H1 (cell line): Measurements from ENCODE around the gene MELTF. TPM values are rescaled to one million over a fixed set of nuclear protein-coding genes. Genes with fewer than 3 reads are reported as not detected.

Experiments used
- CTCF ChIA-PET: fragments of 300-600 bp; sonication (Branson Sonifier 250); formaldehyde crosslinking; loops from one replicate; lab custom pipeline; 2021; ENCODE audit not compliant: partially characterized antibody; lab: Charles Lee
- POLR2A ChIA-PET: fragments of 300-600 bp; sonication (Branson Sonifier 250); formaldehyde crosslinking; loops from one replicate; lab custom pipeline; 2021; ENCODE audit warnings: inconsistent platforms; ENCODE audit not compliant: partially characterized antibody; lab: Charles Lee
- DNase-seq, 2 experiments: peaks; one replicate each; pipeline versions ENCODE4 v3.0.0 to v3.0.0-alpha.2; 2010 to 2022; ENCODE audit warnings: low spot score in 2 of 2, low read depth in 1 of 2, mixed read lengths in 1 of 2
- FAIRE-seq: peaks from 2 replicates; lab custom pipeline; 2011; peaks lifted over from hg19 to GRCh38; lab: Jason Lieb, UNC
- H2AFZ ChIP-seq: 2 replicates; pipeline ENCODE4 v1.8.1; 2012; ENCODE audit warnings: low read length, inconsistent platforms
- H2AK5ac ChIP-seq: 2 replicates; pipeline ENCODE4 v1.6.1; 2013; ENCODE audit warnings: low read depth, low read length
- H2BK120ac ChIP-seq: replicated peaks from 2 replicates; pipeline ENCODE3; 2013; ENCODE audit warnings: low read depth, low read length, inconsistent platforms
- H2BK12ac ChIP-seq: 2 replicates; pipeline ENCODE4 v1.6.1; 2013; ENCODE audit warnings: low read depth, low read length
- H2BK15ac ChIP-seq: 2 replicates; pipeline ENCODE4 v1.6.1; 2013; ENCODE audit warnings: low read length
- H2BK20ac ChIP-seq: 2 replicates; pipeline ENCODE4 v1.6.1; 2013; ENCODE audit warnings: low read length
- H2BK5ac ChIP-seq: 2 replicates; pipeline ENCODE4 v1.6.1; 2013; ENCODE audit warnings: low read depth, low read length
- H3K14ac ChIP-seq: 2 replicates; pipeline ENCODE4 v1.6.1; 2013; ENCODE audit warnings: inconsistent platforms; ENCODE audit not compliant: insufficient read length
- H3K18ac ChIP-seq: 2 replicates; pipeline ENCODE4 v1.6.1; 2013; ENCODE audit warnings: low read length; ENCODE audit errors: extremely low read depth
- H3K23ac ChIP-seq: 2 replicates; pipeline ENCODE4 v1.6.1; 2013; ENCODE audit warnings: inconsistent platforms; ENCODE audit not compliant: insufficient read length
- H3K23me2 ChIP-seq: 2 replicates; pipeline ENCODE4 v1.6.1; 2013; ENCODE audit warnings: low read depth, low read length
- H3K27ac ChIP-seq: 2 replicates; pipeline ENCODE4 v1.6.1; 2011; ENCODE audit warnings: low read depth, low read length, inconsistent platforms
- H3K27me3 ChIP-seq, 4 experiments: replicated peaks in 1 of 4; 1 replicate in 1 of 4; 2 replicates in 3 of 4; pipeline versions ENCODE4 v1.6.1 to v1.8.1; 2011 to 2013; ENCODE audit warnings: low read length in 3 of 4, mild to moderate bottlenecking in 3 of 4, inconsistent platforms in 2 of 4, mixed read lengths in 2 of 4, moderate library complexity in 1 of 4; ENCODE audit not compliant: control insufficient read depth in 3 of 4, insufficient read depth in 3 of 4; ENCODE audit errors: extremely low read depth in 1 of 4
- H3K36me3 ChIP-seq, 4 experiments: 2 replicates each; pipeline versions ENCODE4 v1.6.1 to v1.8.1; 2011 to 2013; ENCODE audit warnings: mild to moderate bottlenecking in 4 of 4, low read length in 3 of 4, moderate library complexity in 2 of 4, control low read depth in 1 of 4, inconsistent platforms in 1 of 4; ENCODE audit not compliant: insufficient read depth in 4 of 4, control insufficient read depth in 2 of 4
- H3K4ac ChIP-seq: replicated peaks from 2 replicates; pipeline ENCODE3; 2013; ENCODE audit warnings: low read length, low read depth, mixed read lengths, inconsistent platforms; ENCODE audit not compliant: insufficient read length
- H3K4me1 ChIP-seq, 4 experiments: replicated peaks in 1 of 4; 1 replicate in 1 of 4; 2 replicates in 3 of 4; pipeline versions ENCODE4 v1.6.1 to v1.8.1; 2011 to 2013; ENCODE audit warnings: low read length in 3 of 4, inconsistent platforms in 2 of 4, mixed read lengths in 1 of 4; ENCODE audit not compliant: insufficient read depth in 4 of 4, control insufficient read depth in 3 of 4
- H3K4me2 ChIP-seq, 2 experiments: 2 replicates each; pipeline versions ENCODE4 v1.6.1 to v1.8.1; 2011 to 2013; ENCODE audit warnings: low read depth in 2 of 2, low read length in 2 of 2, control low read depth in 1 of 2, inconsistent platforms in 1 of 2, mild to moderate bottlenecking in 1 of 2; ENCODE audit not compliant: insufficient read depth in 1 of 2
- H3K4me3 ChIP-seq, 4 experiments: fragments of 200-600, 300-600 bp in 1 of 4; sonication (generic), shearing (Covaris generic), sonication (Bioruptor Twin) in 1 of 4; 2 replicates each; pipeline versions ENCODE4 v1.5.1 to v1.8.1; 2011 to 2016; ENCODE audit warnings: low read length in 4 of 4, low read depth in 3 of 4, control low read depth in 2 of 4, inconsistent platforms in 2 of 4, mild to moderate bottlenecking in 2 of 4, mixed read lengths in 1 of 4, moderate library complexity in 1 of 4; ENCODE audit not compliant: insufficient read depth in 2 of 4; ENCODE audit errors: extremely low read depth in 1 of 4
- H3K56ac ChIP-seq: replicated peaks from 2 replicates; pipeline ENCODE3; 2013; ENCODE audit warnings: low read depth, mild to moderate bottlenecking, mixed read lengths, low read length, inconsistent platforms; ENCODE audit not compliant: insufficient read length
- H3K79me1 ChIP-seq: 2 replicates; pipeline ENCODE4 v1.6.1; 2013; ENCODE audit warnings: low read depth, low read length, control low read depth
- H3K79me2 ChIP-seq, 2 experiments: 2 replicates each; pipeline versions ENCODE4 v1.6.1 to v1.8.1; 2012 to 2013; ENCODE audit warnings: low read length in 2 of 2, mild to moderate bottlenecking in 2 of 2, inconsistent platforms in 1 of 2; ENCODE audit not compliant: insufficient read depth in 2 of 2, control insufficient read depth in 1 of 2
- H3K9ac ChIP-seq, 4 experiments: replicated peaks in 1 of 4; 1 replicate in 1 of 4; 2 replicates in 3 of 4; pipeline versions ENCODE4 v1.6.1 to v1.8.1; 2011 to 2013; ENCODE audit warnings: low read depth in 3 of 4, low read length in 3 of 4, control low read depth in 2 of 4, mild to moderate bottlenecking in 2 of 4, moderate library complexity in 2 of 4, inconsistent platforms in 1 of 4; ENCODE audit errors: extremely low read depth in 1 of 4
- H3K9me3 ChIP-seq, 2 experiments: 2 replicates each; pipeline versions ENCODE4 v1.6.1 to v1.8.1; 2012 to 2013; ENCODE audit warnings: mild to moderate bottlenecking in 2 of 2, moderate library complexity in 2 of 2, control low read depth in 1 of 2, inconsistent platforms in 1 of 2, low read depth in 1 of 2, low read length in 1 of 2, mixed read lengths in 1 of 2; ENCODE audit not compliant: insufficient read depth in 2 of 2
- H4K20me1 ChIP-seq, 2 experiments: replicated peaks in 1 of 2; 2 replicates each; pipeline versions ENCODE3 to v1.8.1; 2011 to 2013; ENCODE audit warnings: inconsistent platforms in 2 of 2, low read length in 2 of 2, mild to moderate bottlenecking in 1 of 2; ENCODE audit not compliant: insufficient read depth in 2 of 2, control insufficient read depth in 1 of 2
- H4K5ac ChIP-seq: 2 replicates; pipeline ENCODE4 v1.6.1; 2013; ENCODE audit warnings: low read length, low read depth, mixed read lengths, inconsistent platforms; ENCODE audit not compliant: insufficient read length
- H4K8ac ChIP-seq: 2 replicates; pipeline ENCODE4 v1.8.0; 2013; ENCODE audit warnings: mild to moderate bottlenecking, moderate library complexity, low read length, inconsistent platforms; ENCODE audit not compliant: insufficient read depth; ENCODE audit errors: extremely low read depth
- H4K91ac ChIP-seq: replicated peaks from 2 replicates; pipeline ENCODE3; 2013; ENCODE audit warnings: low read length, mixed read lengths, inconsistent platforms; ENCODE audit not compliant: insufficient read length
- BACH1 ChIP-seq: IDR thresholded peaks from 2 replicates; pipeline ENCODE4 v1.6.1; 2012; ENCODE audit warnings: low read length, improper control_type of control experiment
- BRCA1 ChIP-seq: IDR thresholded peaks from 2 replicates; pipeline ENCODE4 v1.6.1; 2012; ENCODE audit warnings: low read depth, low read length, improper control_type of control experiment
- CBX5 ChIP-seq: fragments of 300-800, 300-1000 bp; sonication (generic); IDR thresholded peaks from 2 replicates; pipeline ENCODE4 v1.7.1; 2016; ENCODE audit warnings: antibody characterized with exemption, low read length, low read depth
- CREB1 ChIP-seq: IDR thresholded peaks from 2 replicates; pipeline ENCODE4 v1.6.1; 2012; ENCODE audit warnings: inconsistent platforms
- MAFK ChIP-seq: IDR thresholded peaks from 2 replicates; pipeline ENCODE4 v1.6.1; 2012; ENCODE audit warnings: low read depth, mild to moderate bottlenecking, improper control_type of control experiment, low read length
- NRF1 ChIP-seq: IDR thresholded peaks from 2 replicates; pipeline ENCODE4 v1.6.1; 2011; ENCODE audit warnings: mild to moderate bottlenecking, low read depth, low read length, improper control_type of control experiment
- POLR2AphosphoS5 ChIP-seq: IDR thresholded peaks from 2 replicates; pipeline ENCODE4 v1.6.1; 2011; ENCODE audit warnings: low read depth, low read length
- POU5F1 ChIP-seq: IDR thresholded peaks from 2 replicates; pipeline ENCODE4 v1.6.1; 2011; ENCODE audit warnings: low read depth, mild to moderate bottlenecking, low read length, moderate library complexity
- RAD21 ChIP-seq, 2 experiments: IDR thresholded peaks in 1 of 2; conservative IDR thresholded peaks in 1 of 2; 2 replicates each; pipeline ENCODE4 v1.6.1; 2011; ENCODE audit warnings: low read depth in 2 of 2, low read length in 2 of 2, improper control_type of control experiment in 1 of 2, inconsistent platforms in 1 of 2, mild to moderate bottlenecking in 1 of 2, moderate library complexity in 1 of 2
- SP2 ChIP-seq: IDR thresholded peaks from 2 replicates; pipeline ENCODE4 v1.6.1; 2012; ENCODE audit warnings: mild to moderate bottlenecking, low read length, inconsistent platforms
- SP4 ChIP-seq: IDR thresholded peaks from 2 replicates; pipeline ENCODE4 v1.6.1; 2012; ENCODE audit warnings: low read length, inconsistent platforms
- SUZ12 ChIP-seq: fragments of 200-600 bp; sonication (generic); IDR thresholded peaks from 2 replicates; pipeline ENCODE4 v1.6.1; 2012; ENCODE audit warnings: mild to moderate bottlenecking, inconsistent platforms, low read length, moderate library complexity, mixed read lengths
- TCF12 ChIP-seq: IDR thresholded peaks from 2 replicates; pipeline ENCODE4 v1.6.1; 2011; ENCODE audit warnings: low read depth, mild to moderate bottlenecking, low read length
- WGBS, 2 experiments: shearing (Covaris generic) in 1 of 2; methylation state at CpG; one replicate each; pipeline versions ENCODE4 v1.1.6 to v1.1.7; 2013 to 2015; ENCODE audit warnings: low lambda C conversion rate in 2 of 2, mixed read lengths in 2 of 2, inconsistent platforms in 1 of 2, low coverage in 1 of 2, missing lambda C conversion rate in 1 of 2; ENCODE audit not compliant: insufficient replicate concordance in 2 of 2, insufficient coverage in 1 of 2, insufficient read length in 1 of 2; ENCODE audit errors: extremely low coverage in 1 of 2, missing lambda C conversion rate in 1 of 2; 5-methylcytosine and 5-hydroxymethylcytosine counted together
- polyA plus RNA-seq, 7 experiments: library from polyadenylated mRNA; depleted of rRNA in 3 of 7; stranded (reverse) in 5 of 7; unstranded in 2 of 7; fragments of >200 nt in 5 of 7; fragments of 200-250 nt in 2 of 7; gene quantifications; 1 replicate in 5 of 7; 2 replicates in 1 of 7; 4 replicates in 1 of 7; pipeline versions ENCODE4 v1.2.1 to v1.2.3, GENCODE V29; 2011 to 2013; ENCODE audit warnings: missing spikeins in 2 of 7, mixed read lengths in 2 of 7
- total RNA-seq: library from RNA; stranded (reverse); fragmentation: NEBNext Ultra II Directional; extraction: Animal tissue kit (Norgen Biotek cat#: 25700); gene quantifications from 2 replicates; pipeline ENCODE4 v1.2.1, GENCODE V29; 2021

Gene MELTF
- total and polyA plus RNA-seq, 2 of the 8 experiments (the other 6 are each of a cell fraction or from before 2014, with no cell fraction given): 1.7 to 3.5 TPM

DNA sequence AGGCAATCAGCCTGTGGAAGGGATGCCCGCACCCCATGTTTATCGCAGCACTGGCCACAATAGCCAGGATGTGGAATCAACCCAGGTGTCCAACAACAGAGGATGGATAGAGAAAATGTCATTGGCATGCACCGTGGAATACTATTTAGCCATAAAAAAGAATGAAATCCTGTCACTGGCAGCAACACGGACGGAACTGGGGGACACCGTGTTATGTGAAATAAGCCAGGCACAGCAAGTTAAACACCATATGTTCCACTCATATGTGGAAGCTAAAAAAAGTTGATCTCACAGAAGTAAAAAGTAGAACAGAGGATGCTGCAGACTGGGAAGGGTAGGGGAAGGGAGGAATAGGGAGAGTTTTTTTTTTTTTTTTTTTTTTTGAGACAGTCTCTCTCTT is 15.6 kb downstream of the MELTF start:
- no peak overlapping the region for H2AFZ ChIP-seq
- no peak overlapping the region for H3K4me3 ChIP-seq
- no peak overlapping the region for H3K18ac ChIP-seq
- H3K23ac ChIP-seq: no peak overlapping the region
- H2BK12ac ChIP-seq: no peak overlapping the region
- H2BK5ac ChIP-seq: no peak overlapping the region
- ChIA-PET CTCF (interaction anchor here (19.7 kb wide), 1 partner anchor 10 kb away, joined by 245 read pairs; the partner anchor contains the start of gene MELTF), POLR2A (interaction anchor here (1.9 kb wide), 1 partner anchor 10 kb away, joined by 5 read pairs; no protein-coding TSS in a partner anchor)
- H4K91ac ChIP-seq: no peak overlapping the region
- no peaks in the 10 kb centered on the region for H3K27me3 ChIP-seq
- no peak overlapping the region for H3K14ac ChIP-seq
- DNase-seq (no peak), FAIRE-seq (no peak)
- no peak overlapping the region for H3K4me2 ChIP-seq
- WGBS, 2 experiments: 95% methylated on average over 6 of the region's 6 CpGs; no CpG with 5 or more reads in 1 of the 2 experiments
- H3K36me3 ChIP-seq: no peaks in the 10 kb centered on the region
- H3K9ac ChIP-seq: no peak overlapping the region
- no peak overlapping the region for H2BK20ac ChIP-seq
- H4K8ac ChIP-seq: no peak overlapping the region
- no peak overlapping the region for H3K56ac ChIP-seq
- H3K79me2 ChIP-seq: no peaks in the 10 kb centered on the region
- no peak overlapping the region for H2BK120ac ChIP-seq
- no peaks in the 10 kb centered on the region for H3K4me1 ChIP-seq
- H3K79me1 ChIP-seq: no peaks in the 10 kb centered on the region
- H3K9me3 ChIP-seq: no peaks in the 10 kb centered on the region
- H4K20me1 ChIP-seq: no peaks in the 10 kb centered on the region
- no peak for TF ChIP-seq BACH1
- no peak for TF ChIP-seq TCF12
- TF ChIP-seq POLR2AphosphoS5: no peak
- no peak for TF ChIP-seq SP2
- no peak for TF ChIP-seq NRF1
- no peak for TF ChIP-seq SUZ12
- TF ChIP-seq SP4: no peak
- no peak for TF ChIP-seq CREB1
- no peak for TF ChIP-seq POU5F1
- no peak for TF ChIP-seq MAFK
- TF ChIP-seq CBX5: no peak
- no peak for TF ChIP-seq BRCA1
- no peak for TF ChIP-seq RAD21 (IDR thresholded peaks at IDR 0.05 in 1 of 2, conservative IDR thresholded peaks at IDR 0.05 in 1 of 2; ENCODE audit: low read depth in 2 of 2, low read length in 2 of 2)
- no peak overlapping the region for H2AK5ac ChIP-seq
- H3K4ac ChIP-seq: no peak overlapping the region
- no peak overlapping the region for H4K5ac ChIP-seq
- no peak overlapping the region for H3K27ac ChIP-seq
- no peaks in the 10 kb centered on the region for H3K23me2 ChIP-seq
- no peak overlapping the region for H2BK15ac ChIP-seq
